GM19395 (cell line): Measurements from ENCODE around the gene CDH23.

Experiments
- ATAC-seq: cut with Tn5 transposase; IDR thresholded peaks from one replicate; pipeline ENCODE4 v1.9.1; 2021; ENCODE audit warnings: mild to moderate bottlenecking, moderate library complexity; ENCODE audit not compliant: unreplicated experiment

Gene CDH23

DNA sequence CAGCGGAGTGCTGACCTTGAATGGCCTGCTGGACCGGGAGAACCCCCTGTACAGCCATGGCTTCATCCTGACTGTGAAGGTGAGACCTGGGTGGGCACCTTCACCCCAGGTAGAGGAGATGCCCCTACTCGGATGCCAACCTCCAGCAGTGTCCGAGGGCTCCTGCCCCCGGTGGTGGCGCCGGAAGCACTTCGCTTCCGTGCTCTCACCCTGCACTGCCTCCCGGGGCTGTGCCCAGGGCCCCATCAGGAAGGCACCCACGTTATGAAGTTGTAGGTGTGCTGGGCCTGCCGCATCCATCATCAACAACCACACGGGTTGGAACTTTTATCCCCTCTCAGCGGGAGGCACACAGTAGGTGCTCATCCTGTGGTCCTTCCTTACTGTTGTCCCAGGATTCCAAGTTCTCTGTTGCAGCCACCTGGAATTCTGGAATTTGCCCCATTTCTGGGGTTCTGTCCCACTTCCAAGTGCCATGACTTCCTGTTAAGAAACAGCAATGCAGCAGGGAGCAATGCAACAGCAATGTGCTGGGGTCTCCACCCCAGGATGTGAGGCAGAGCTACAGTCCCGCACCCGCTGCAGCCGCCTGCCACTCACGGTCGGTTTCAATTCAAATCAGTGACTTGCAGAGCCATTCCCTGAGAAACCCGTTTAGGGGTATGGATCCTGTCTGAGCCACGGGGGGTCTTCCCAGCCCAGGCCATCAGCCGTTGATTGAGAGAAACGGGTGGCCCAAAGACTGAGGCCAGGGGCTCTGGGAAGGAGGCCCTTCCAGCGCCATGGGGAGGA is 219.0 kb downstream of the CDH23 start:
- no peak for ATAC-seq

DNA sequence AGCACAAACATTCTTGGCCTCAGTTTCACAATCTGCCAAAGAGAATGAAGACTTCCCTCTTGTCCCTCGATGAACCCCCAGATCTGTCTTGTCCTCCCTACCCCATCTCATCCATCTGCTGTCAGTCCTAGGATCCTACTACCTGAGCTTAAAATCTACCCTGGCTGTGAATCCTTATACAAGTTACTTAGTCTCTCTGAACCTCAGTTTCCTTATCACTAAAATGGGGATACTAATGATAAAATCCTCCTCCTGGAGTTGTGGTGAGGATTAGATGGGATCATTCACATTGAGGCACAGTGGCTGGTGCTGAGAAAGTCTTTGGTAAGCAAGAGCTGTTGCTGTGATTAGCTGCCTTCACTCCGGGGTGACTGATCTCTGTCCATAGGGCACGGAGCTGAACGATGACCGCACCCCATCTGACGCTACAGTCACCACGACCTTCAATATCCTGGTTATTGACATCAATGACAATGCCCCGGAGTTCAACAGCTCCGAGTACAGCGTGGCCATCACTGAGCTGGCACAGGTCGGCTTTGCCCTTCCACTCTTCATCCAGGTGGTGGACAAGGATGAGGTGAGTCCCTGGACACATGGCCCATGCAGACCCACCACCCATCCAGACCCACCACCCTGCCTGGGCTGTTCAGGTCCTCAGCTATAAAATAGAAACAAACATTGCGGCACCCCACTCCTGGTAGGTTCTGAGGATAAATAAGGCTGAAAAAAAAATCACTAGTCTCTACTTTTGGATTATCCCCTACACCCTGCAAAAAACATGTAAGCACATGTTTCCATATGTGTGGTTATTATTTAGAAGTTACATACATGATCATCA is 220.3 kb downstream of the CDH23 start:
- ATAC-seq = no peak

DNA sequence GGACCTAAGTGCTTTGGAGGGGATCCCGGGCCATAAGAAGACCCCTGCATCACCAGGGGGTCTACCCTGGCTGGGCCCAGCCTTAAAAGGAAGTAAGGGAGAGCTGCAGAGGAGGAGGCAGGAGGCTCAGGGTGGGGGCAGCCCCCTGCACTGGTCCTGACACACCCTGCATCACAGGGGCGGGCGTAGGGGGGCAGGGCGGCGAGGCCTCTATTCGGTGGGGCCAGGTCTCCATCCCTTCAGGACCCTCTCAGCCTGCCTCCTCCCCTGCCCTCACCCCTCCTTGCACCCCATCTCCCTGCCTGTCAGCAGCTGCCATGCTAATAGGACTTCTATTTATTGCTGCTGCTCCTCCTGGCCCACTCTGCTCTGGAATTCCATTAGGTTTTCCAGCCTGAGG is 221.5 kb downstream of the CDH23 start:
- ATAC-seq = no peak

DNA sequence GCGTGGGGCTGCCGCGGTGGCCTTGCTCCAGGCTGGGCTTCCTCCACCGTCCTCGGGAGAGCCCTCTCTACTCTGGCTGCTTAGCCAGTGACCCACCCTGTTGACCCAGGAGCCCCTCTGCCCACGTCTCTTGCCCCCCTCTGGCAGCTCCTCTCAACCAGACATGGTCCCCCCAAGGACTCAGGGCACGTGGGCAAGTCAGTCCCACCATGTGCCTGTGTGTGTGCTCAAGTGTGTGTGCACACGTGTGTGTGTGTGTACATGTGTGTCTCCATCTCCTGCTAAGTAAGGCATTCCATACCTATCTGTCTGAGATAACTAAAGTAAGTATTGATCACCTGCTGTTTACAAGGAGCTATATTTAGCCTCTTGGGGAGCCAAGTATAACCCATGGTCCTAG is 221.9 kb downstream of the CDH23 start:
- no peak for ATAC-seq

DNA sequence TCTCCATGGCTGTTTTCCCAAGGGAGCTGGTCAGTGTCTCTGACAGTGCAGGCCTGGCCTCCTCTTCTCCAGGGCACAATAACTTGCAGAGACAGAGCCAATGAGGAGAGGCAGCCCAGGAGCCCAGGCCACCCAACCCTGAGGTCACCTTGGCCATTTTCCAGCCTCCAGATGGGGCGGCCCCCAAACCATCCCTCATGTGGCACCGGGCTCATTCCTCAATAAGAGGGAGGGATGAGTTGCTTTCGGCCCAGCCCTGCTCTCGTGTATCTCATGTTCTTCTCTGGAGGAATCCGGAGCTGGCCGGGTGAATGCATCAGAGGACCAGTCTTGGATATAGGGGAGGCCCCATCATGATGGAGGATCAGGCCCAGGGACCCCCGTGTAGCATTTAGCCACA is 223.9 kb downstream of the CDH23 start:
- no peak for ATAC-seq

DNA sequence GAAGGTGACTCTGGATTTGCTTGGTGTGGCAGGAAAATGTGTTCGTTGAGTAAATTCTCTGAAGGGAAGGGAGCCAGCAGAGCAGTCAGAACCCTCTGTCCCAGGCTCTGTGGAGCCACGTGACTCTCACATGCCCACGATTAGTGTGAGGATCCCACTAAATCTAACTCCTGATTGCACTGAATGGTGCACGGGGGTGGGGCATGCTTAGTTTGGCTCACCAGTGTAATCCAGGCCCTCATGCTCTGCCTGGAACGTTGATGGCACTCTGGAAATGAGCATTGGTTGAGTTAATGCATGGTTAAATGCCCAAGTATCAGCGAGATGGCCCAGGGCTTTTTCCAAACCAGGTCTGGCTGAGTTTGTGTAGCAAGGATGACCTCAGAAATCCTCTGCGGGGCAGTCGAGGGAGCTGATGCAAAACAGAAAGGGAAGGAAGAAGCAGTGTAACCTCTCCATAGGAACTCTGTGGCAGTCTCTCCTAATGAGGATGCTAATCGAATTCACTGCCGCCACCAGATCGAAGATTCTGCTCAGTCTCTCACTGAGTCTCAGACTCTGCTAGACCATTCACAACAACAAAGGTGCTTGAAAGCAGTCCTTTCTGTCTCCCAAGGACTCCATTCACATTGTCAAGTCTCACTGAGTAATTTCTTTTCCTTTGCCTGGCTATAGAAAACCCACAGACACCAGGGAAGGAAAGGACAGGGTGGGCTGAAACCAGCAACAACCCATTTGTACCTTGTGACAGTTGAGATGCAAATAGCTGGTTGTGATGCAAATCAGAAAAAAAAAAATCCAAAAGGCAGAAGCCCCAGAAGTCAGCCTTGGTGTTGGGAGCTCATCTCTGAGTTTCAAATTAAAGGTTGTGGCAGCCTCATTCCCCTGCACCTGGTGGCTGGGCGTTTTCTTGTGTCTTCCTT is 224.8 kb downstream of the CDH23 start:
- no peak for ATAC-seq

DNA sequence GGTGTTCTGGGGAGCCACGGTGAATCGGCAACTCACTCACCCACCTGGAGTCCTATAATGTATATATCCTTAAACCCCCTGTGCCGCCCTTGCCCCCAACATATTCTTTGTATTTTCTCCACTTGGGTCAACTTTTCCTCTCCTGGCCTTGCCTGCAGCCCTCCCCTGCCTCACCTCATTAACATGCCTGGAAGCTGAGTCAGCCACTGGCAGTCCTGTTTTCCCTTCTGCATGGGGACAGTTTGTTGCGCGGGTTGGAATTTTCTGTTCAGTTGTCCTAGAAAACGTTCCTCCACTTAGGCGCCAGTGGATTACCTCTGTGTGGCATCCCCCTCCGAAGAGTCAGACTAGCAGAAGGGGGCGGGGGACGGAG is 225.4 kb downstream of the CDH23 start:
- no peak for ATAC-seq

DNA sequence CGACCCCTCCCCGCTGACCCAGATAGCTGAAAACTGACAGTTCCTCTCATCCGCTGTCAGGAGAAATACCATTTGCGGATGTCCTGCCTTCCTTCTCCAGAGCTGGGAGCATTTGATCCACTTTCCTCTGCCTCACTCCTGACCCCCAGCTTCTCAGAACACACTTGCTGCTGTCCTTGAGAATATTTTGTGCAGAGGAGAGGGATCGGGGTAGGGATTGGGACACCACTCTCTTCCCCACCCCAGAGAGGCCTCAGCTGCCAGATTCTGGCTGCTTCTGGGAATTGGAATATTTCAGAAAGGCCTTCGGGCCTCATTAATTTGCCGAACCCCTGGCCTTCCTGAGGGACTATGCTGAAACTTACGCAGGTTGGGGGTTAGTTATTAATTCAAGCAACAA is 225.9 kb downstream of the CDH23 start:
- no peak for ATAC-seq

DNA sequence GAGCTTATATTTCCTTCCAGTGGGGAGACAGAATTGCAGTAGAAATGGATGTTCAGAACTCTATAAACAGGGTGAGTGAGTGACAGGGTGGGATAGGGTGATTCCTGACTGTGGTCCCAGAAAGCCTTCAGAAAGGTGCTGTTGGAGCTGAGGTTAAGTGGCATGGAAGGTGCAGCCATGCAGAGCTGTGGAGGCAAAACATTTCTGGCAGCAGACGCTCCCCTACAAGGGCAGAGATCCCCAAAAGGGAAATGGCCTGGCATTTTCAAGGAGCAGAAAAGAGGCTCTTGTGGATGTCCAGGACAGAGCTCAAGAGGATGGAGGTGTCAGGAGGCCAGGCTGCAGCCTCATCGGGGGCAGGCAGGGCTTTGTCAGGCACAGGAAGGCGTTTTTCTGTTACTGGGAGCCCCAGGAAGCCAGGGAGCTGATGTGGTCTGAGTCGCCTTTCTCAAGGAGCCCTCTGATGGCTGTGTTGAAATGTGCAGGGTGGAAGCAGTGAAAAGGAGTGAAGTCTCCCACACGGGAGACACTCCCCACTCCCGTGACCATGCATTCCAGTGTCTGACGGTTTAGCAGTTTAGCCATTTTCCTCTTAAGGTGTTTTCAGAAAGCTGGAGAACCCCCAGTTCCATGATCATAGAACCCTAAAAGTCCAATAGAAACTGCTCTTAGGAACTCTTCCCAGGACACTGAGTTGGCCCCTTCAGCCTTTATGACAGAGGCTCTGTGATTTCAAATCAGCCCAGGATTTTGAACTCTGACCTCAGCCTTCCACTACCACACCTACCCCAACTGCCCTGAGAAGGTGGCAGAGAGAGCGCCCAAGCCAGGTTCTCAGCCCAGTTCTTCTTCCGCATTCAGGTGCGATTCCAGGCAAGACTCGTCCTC is 226.6 kb downstream of the CDH23 start:
- no peak for ATAC-seq

DNA sequence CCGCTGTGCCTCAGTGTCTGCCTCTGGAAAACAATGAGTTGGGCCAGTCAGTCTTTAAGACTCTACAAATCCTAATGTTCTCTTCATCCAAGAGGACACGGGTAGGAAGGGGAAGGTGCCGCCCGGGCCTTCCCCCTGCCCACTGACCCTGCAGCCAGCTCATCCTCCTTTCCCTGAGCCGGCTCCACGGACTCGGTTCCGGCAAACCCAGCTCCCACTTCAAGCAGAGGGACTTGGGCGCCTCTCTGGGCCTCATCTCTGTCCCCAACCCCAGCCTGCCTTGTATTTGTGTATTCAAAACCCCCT is 227.2 kb downstream of the CDH23 start:
- ATAC-seq = no peak

DNA sequence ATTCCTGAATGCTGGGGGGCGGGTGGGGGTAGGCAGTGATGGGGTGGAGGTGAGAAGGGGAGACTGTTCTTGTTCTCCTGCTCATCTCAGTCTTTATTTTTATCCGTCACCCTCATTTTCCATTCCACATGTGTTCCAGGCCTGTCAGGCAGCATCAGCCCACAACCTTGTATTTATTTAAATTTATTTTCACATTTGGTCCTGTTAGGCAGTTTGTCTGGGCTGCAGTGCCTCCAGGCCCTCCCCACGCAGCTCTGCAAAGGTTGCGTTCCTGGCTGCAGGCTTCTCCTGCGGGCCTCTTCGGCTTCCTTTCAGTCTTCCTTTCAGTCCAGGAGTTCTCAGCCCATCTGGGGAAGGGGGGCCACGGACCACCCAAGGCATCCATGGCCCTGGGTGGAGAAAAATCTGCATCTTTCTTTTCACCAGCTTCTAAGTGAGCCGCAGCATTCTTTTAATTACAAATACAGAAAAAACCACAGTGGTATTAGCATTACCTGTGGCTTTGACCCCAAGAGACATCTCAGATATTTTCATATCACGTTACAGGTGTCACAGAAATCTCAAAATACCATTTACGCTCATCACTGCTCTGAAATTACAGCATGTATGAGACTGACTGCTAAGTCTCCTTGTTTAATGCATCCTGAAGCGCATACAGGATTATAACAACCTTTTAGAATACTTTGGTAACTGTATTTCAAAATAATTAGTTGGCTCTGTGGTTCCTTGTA is 228.9 kb downstream of the CDH23 start:
- no peak for ATAC-seq

DNA sequence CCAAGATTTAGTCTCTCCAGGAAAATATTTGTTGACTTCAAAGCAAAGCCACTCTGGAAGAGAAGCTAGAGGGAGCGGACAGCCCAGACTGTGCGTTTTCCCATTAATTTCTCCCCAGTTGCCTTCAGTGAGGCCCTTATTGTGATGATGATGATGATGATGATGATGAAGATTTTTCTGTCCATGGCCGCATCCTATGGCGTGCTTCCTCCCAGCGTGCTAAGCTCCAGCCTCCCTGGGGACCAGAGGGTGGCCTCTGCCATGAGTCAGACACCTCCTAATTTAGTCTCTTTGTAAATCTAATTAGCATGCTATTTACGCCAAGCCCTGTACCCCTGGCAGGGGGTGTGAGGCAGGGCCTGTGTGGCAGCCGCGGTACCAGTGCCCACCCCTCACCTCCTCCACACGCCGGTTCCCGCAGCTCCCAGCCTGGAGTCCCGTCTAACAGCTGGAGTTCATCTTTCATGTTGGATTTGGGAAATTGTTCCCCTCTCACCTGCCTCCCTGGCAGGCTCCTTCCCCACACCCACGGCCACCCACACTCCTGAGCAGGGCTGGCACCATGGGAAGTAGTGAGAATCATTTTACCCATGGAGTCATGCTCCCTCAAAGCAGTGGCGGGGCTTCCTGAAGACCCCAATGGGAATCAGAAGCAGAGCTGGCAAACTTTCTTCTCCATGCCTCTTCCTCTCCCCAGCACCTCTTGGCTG is 230.7 kb downstream of the CDH23 start:
- no peak for ATAC-seq

DNA sequence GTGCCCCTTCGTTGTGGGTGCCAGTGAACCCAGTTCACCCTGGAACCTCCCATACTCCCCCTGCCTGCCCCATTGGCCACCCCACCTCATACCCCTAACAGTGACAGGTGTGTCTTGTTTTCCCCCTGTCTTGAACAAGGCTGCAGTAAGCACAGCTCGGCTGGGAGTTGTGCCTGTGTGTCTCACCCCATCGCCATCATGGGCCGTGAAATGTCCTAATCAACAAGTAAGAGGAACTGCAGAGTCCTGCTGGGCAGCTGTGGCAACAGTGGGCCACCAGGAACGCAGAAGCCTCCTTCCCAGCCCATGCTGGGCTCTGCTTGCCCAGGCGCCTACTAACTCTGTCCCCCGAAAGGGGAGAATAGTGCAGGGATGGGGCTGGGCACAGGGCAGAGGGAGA is 231.2 kb downstream of the CDH23 start:
- ATAC-seq = no peak

DNA sequence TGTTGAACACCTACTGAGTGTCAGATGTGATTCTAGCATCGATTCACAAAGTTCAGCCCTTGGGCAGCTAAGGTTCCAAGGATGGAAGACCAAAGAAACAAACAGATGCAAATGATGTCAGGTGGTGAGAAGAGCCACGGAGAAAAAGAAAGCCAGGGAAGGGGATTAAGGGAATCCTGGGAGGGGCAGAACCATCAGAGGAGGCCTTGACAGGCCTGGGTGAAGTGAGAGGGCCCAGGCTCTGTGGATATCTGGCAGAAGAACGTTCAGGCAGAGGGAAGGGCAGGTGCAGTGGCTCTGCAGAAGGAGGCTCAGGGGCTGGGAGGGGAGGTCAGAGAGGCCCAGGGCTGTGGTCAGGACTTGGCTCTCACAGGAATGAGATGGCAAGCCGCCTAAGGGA is 232.4 kb downstream of the CDH23 start:
- no peak for ATAC-seq

DNA sequence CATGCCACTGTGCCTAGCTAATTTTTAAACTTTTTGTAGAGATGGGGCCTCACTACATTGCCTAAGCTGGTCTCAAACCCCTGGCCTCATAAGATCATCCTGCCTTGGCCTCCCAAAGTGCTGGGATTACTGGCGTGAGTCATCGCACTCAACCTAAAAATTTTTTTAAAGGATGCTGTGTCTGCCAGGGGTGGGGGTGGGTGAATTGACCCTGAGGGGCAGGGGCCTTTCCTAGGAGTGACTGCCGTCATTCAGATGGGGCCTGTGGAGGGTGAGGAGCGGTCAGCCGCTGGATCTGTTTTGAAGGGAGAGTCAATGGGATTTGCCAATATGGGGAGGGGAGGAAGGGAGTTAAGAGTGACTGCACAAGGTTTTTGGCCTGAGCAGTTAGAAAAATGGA is 233.4 kb downstream of the CDH23 start:
- no peak for ATAC-seq

DNA sequence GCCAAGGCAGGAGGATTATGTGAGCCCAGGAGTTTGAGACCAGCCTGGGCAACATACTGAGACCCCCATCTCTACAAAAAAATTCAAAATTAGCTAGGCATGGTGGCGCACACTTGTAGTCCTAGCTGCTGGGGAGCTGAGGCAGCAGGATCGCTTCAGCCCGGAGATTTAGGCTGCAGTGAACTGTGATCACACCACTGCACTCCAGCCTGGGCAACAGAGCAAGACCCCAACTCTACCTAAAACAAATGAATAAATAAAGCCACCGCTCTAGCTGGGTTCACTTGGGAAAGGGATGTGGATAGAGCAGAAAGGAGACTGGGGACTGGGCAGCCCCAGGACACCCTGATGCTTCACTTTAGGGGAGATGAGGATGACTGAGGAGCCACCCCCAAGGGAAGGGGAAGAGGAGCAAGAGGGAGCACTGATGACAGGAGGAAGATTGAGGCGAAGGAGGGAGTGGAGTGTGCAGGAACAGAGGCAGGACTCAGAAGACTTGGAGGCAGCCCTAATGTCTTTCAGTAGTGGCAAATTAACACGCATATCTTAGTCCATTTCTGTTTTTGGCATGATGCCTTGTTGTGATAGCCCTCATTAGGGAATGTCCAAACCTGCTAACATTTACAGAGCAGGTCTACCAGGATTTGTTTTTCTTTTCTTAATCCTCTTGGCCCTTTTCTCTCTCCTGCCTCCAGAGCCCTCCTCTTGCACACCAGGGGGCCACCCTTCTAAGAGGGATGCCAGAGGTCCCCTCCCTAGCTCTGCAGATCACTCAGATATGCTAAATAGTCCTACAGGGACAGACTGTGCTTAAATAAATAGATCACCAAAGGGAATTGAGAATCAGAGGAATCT is 234.5 kb downstream of the CDH23 start:
- ATAC-seq = no peak

DNA sequence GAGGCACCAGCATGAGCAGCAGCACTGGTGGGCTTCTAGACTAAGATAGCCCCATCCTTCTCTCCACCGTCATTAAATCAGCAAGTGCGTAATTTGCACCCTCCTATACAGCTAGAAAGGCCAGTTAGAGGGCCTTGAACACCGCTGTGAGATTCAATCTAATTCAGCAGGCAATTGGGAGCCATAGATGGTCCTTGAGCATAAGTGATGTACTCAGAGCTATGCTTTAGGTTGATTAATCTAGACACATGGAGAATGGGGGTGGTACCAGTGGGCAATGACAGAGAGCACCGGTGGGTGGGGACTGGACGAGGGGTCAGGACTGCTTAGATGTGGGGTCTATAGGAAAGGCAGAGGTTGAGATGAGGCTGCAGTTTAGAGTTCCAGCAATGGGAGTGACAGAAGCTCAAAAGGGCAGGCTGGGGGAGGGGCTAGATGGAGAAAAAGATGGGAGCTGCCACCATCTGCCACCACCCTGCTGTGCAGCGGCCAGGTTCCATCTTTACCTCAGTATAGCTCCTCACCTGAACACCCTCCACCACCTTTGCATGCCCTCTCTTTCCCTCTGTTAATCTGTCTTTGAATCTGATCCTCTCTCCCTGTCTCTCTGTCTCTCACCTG is 235.6 kb downstream of the CDH23 start:
- no peak for ATAC-seq
